Measurements from ENCODE around the gene PSMA7.
A peak's percentile ranks its signal among the peaks of the same experiment; 100 is the strongest.
"Not testable (repeated sequence)": the region's sequence is repeated elsewhere in the genome, so short reads cannot be mapped to it uniquely, and the experiment has no call there.

The PSMA7 gene

DNA sequence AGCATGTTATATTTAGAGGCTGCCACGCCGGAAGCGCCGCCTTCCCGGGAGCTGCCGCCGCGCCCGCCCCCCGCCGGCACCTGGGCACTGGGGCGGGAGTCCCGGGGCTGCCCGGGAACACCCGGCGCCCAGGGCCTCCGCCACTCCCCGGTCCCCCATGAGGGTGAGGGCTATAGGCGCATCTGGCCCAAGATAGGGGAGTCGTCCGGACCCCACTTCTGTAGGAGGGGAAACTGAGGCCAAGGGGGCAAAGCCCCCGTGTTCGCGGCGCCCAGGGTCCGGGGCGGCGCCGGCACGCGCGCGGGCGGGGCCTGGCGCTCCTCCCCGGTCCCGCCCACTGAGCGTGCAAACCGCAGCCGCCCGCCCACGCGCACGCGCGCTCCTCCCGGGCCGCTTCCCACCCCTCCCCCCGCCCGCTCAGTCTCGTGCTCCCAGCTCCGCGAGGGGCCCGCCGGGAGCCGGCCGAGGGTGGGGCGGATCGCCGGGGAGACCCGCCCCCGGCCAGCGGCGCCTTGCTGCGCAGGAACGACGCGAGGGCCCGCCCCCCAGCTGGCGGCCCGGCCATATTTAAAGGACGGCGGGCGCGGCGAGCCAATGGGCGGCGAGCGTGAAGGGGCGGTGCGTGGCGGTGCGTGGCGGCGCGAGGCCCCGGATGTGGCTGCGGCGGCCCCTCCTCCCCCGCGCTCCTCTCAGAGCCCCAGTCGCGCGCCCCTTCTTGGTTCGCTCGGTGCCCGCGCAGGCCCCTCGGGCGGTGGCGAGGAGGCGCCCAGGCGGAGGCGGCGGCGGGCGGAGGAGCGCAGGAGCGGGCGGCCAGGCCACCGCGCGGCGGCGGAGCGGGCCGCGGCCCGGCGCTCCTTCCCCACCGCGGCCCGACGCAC lies 21.2 kb downstream of the PSMA7 start, which contains the start of gene LSM14B:
TSS of gene LSM14B (plus strand) at position 700 of the 878 bp plus-strand sequence. CDS start 192 bp downstream, outside the sequence.
- DNase-seq (ENCODE audit: insufficient read length, low spot score) (peak; percentile 100), FAIRE-seq (peak; percentile 99)

DNA sequence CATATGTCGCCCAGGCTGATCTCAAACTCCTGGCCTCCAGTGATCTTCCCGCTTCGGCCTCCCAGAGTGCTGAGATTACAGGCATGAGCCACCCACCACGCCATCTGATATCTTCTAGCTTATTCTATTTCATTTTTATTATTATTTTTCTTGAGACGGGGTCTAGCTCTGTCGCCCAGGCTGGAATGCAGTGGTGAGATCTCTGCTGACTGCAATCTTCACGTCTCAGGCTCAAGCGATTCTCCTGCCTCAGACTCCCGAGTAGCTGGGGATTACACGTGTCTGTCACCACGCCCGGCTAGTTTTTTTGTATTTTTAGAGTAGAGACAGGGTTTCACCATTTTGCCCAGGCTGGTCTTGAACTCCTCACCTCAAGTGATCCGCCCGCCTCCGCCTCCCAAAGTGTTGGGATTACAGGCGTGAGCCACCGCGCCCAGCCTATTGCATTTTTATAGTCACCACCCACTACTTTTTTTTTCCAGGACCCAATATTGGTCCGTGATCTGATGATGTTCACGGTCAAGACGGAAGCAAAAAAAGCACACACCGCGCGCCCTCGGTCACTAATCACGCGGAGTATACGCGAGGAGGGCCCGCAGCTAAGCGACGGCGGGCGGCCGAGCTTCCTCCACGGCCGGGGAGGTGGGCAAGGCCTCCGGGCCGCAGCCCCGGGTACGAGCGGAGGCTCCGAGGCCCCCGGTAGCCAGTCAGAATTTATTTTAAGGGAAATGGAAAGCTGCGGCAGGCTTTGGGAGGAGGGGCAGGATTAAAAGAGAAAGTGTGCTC lies 22.0 kb downstream of the PSMA7 start:
- DNase-seq (ENCODE audit: insufficient read length, low spot score) (no peak), FAIRE-seq (peak; percentile 33)

DNA sequence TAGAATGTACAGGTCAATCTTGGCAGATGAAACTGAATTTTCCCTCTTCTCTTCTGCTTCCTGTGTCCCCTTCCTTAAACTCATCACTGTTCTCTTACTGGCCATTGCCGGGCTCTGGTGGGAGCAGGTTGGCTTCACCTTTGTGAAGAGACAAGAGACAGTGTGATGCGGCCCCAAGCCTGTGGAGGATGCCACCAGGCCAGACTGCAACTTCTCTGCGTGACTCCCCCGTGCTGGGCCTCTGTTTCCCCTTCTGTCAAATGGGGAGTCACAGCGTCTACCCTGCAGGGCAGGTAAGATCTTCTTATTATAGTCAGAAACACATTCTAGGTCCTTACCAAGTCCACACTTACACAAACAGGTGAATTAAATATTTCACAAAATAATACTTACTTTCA lies 22.8 kb downstream of the PSMA7 start:
- FAIRE-seq (no peak), DNase-seq (ENCODE audit: insufficient read length, low spot score) (no peak)

DNA sequence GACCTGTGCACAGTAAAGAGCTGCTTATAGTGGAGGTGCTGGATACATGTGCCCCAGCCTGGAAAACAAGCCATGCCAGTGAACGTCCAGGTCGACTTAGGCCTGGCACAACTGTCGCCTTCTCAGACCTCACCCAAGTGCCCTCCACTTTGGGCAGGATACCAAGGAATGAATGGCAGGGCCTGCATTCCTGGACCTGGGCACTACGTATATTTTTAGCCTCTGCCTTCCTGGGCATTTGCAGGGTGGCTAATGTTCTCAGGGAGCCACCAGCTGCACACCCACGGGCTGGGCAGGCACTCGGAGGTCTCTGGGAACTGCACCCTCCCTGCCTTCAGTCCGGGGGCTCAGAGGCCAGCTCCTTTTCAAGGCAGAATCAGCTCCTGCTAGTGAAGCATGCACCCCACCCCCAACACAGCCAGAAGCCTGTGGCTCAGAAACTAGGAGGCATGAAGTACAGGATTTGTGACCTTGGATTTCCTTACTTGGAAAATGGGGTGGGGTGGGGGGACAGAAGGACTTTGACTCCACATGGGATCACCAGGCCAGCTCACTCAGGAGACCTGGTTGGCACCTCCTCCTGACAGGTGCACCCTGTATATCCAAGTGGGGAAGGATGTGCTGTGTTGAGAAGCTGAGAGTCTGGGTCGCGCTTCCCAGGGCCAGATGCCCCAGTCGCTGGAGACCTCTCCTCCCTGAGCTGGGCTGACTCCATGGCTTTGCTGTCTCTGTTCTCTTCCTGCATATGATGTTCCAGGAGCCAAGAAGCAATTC lies 23.4 kb downstream of the PSMA7 start:
- DNase-seq (ENCODE audit: insufficient read length, low spot score) (no peak), FAIRE-seq (peak; percentile 38)

DNA sequence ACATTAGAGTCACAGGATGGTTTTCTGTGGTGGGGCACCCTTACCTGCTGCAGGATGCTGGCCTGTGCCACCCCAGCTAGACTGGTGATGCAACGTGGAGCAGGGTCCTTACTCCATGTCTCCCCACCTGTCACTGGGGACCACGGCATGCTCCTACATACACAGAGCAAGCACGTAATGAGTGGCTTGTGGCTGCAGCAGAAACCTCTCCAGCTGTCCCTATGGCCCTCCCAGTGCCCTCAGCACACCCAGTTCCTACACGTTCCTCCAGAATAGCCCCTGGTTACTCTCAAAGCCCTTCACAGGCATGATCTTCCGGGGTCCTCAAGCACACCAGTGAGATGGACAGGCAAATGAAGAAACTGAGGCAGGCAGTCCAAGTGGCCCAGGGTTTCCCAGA lies 24.1 kb downstream of the PSMA7 start:
- DNase-seq (ENCODE audit: insufficient read length, low spot score): no peak
- no peak for FAIRE-seq

DNA sequence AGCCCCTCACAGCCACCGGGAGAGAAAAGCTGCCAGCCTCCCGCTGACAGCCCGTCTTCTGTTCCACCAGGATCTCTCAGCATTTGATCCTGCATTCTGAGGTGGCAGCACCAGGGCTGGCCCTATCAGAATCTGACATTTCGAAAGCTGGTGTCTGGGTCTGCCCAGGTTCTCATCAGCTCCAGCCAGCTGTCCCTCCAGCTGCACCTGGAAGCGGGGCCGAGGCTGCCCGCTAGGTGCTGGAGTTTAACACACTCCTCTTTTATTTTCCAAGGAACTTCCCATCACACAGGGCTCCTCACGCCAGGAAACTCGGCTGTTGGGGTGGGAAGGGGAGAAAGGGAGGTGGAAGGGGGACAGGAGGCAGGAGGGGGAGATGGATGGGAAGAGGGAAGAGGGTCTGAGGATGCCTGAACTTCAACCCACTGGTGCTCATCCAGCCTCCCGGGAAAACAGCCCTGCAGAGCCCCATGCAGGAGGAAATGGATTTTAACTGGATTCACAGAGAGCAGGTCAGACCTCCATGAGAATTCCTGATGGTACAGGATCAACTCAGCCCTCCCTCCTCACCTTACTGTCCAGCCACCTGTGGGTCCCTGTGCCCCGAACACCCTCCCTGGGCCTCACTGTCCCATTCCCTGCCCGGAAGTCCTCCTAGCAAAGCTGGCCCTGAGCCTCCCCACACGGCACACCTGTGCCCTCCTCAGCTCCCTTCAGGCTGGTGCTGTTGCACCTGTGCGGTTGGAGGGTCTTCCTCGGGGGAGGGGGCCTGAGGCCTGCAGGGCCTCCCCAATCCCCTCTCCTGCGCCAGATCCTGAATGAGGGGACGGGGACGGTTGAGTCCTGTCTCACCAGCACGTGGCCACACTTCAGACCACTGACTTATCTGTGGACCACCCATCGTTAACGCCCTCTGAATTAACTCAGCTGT lies 24.8 kb downstream of the PSMA7 start:
- no peak for DNase-seq (ENCODE audit: insufficient read length, low spot score)
- peak; percentile 4 for FAIRE-seq

DNA sequence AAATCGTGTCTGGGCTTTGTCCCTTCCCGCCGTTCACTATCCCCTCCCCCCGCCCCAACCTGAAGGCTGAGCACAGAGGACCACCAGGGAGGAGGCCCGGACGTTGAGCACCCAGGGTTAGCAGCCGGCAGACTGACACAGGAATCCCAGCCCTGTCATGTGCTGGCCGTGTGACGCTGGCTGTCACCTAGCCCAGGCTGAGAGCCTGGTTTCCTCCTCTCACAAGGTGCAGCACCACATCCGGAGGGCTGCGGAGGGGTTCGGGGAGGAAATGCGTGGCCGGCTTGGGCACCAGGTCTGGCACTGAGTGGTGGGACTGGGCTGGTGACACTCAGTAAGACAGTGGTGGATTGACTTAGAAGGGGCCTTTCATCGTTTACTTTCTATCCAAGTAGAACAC lies 25.5 kb downstream of the PSMA7 start:
- FAIRE-seq (no peak), DNase-seq (ENCODE audit: insufficient read length, low spot score) (no peak)

DNA sequence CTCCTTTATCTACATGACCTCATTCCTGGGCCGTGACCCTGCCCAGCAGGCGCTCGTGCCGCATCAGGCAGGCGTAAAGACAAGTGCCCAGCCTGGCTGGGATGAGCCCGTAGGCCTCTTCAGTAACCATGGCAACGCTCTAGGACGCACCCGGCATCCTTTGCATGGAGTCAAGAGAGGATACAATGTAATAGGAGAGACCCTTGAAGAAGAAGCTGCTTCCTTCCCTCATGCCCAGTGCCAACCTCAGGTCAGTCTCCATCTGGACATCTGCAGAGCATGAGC lies 25.9 kb downstream of the PSMA7 start:
- DNase-seq (ENCODE audit: insufficient read length, low spot score): no peak
- no peak for FAIRE-seq

DNA sequence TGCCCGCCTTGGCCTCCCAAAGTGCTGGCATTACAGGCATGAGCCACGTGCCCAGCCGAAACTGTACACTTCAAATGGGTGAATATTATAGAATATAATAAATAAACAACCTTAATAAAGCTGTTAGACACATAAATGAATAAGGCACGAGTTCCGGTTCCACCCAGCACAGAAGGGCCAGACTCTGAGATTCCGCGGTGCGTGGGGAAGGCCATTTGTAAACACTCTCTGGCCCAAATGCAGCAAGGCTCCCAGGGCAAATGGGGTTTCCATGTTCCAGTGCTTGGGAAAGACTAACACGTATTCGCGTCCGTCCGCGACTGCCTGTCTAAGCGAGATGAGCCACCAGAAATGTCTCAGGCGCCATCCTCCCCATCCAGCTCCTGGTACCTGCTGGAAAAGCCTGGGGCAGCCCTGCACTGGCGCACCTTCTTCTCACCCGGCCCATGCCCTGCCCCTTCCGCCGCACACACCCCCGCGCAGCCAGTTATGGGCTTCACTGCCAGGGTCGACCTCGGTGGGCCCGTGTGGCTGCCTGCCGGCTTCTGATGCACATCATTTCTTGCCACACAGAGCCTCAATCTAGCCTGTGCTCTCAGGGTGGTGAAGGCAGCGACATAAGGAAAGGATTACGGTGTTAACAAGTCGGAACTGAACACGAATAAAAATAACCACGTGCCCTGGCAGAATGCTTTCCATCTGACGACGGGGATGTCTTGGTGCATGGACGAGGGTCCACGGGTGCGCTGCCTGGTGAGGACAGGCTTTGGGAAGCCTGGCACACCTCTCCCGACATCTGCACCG lies 26.4 kb downstream of the PSMA7 start:
- DNase-seq (ENCODE audit: insufficient read length, low spot score) (no peak), FAIRE-seq (no peak)

DNA sequence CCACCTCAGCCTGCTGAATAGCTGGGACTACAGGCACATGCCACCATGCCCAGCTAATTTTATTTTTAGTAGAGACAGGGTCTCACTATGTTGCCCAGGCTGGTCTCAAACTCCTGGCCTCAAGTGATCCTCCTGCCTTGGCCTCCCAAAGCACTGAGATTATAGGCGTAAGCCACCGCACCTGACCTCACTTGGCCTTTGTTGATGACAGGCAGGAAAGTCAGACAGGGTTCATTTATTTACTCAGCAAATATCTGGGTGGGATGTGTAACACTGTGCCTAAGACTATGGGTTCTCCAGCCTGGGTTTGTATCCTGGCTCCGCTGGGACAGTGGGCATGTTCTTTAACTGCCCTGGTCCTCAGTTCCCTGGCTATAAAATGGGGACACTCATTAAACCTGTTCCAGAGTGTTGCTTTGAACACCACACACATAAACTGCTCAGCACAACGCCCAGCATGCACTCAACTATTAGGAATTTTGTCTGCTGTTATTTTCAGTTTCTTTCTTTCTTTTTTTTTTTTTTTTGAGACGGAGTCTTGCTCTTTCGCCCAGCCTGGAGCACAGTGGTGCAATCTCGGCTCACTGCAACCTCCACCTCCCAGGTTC lies 27.3 kb downstream of the PSMA7 start:
- FAIRE-seq; DNase-seq (ENCODE audit: insufficient read length, low spot score): not testable (repeated sequence)

DNA sequence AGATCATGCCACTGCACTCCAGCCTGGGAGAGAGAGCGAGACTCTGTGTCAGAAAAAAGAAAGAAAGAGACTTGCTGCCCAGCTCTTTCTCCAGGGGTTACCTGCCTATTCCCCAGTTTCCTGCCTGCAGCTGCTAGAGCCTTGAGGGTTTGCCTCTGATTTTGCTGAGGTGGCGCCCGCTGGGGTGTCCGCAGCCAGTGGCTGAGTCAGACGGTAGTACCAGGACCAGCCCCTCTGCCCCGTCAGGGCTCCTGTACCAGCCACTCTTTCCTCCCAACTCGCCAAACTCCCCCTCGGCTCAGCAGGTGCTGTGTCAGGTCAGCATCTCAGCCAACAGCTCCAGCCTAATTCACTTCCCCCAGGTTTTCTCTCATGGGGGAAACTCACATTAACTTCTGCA lies 28.3 kb downstream of the PSMA7 start:
- no peak for FAIRE-seq
- no peak for DNase-seq (ENCODE audit: insufficient read length, low spot score)

DNA sequence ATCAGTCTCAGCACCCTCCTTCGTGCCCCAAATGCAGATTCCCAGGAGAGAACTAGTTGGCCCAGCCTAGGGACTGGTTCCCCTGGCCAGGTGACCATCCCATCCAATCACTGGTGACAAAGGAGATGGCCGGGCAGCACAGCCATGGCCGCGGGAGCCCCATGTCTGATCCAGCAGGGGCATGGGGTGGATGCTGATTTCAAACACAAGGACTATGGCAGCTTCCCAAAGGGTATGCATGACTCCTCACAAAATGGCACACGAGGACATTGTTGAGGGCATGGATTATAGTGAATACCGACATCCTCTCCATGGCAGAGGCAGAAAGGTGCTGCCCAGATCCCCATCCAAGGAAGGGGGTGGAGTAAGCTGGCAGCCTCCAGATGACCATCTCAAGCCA lies 30.8 kb downstream of the PSMA7 start:
- DNase-seq (ENCODE audit: insufficient read length, low spot score): no peak
- no peak for FAIRE-seq

DNA sequence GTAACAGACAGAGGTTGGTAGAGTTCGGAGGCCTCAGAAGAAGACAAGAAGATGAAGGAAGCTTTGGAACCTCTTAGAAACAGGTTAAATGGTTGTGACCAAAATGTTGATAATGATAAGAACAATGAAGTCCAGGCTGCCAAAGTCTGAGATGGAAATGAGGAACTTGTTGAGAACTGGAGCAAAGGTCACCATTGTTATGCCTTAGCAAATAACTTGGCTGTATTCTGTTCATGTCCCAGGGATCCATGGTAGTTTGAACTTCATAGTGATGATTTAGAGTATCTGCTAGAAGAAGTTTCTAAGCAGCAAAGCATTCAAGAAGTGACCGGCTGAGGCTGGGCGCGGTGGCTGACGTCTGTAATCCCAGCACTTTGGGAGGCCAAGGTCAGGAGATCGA lies 32.0 kb downstream of the PSMA7 start:
- DNase-seq (ENCODE audit: insufficient read length, low spot score): no peak
- FAIRE-seq: peak; percentile 62

DNA sequence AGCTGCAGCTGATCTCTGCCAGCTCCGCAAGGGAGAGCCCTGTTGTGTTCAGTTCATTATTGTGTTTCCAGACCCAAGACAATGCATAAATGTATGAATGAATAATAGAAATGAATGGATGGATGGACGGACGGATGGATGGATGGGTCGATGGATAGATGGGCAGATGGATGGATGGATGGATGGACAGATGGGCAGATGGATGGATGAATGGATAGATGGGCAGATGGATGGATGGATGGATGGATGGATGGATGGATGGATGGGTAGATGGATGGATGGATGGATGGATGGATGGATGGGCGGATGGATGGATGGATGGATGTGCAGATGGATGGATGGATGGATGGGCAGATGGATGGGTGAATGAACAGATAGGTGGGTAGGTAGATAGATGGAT lies 37.6 kb downstream of the PSMA7 start:
- FAIRE-seq (peak; percentile 98), DNase-seq (ENCODE audit: insufficient read length, low spot score) (no peak)

DNA sequence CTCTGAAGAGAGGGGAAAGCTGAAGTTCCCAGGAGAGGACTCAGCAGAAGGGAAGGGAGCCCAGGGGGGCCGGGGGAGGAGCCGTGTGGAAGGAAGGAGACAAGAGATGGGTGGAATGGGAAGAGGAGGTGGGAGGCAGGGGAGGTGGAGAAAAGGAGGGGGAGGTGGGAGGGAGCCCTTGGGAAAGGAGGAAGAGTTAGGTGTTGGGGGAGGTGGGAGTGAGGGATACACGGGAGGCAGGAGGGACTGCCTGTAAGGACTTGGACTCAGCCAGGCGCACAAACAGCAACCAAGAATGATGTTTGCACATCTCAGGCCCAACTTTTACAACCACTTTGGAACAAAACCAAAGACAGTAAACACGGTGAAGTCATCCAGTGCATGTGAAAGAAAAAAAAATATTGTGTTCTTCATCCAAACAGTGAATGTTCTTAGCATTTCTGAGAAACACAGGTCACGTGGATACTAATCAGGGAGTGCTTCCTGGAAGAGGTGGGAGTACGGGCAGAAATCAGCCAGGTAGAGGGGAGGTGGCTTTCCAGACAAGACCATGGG lies 38.3 kb downstream of the PSMA7 start:
- DNase-seq (ENCODE audit: insufficient read length, low spot score): no peak
- FAIRE-seq: no peak

DNA sequence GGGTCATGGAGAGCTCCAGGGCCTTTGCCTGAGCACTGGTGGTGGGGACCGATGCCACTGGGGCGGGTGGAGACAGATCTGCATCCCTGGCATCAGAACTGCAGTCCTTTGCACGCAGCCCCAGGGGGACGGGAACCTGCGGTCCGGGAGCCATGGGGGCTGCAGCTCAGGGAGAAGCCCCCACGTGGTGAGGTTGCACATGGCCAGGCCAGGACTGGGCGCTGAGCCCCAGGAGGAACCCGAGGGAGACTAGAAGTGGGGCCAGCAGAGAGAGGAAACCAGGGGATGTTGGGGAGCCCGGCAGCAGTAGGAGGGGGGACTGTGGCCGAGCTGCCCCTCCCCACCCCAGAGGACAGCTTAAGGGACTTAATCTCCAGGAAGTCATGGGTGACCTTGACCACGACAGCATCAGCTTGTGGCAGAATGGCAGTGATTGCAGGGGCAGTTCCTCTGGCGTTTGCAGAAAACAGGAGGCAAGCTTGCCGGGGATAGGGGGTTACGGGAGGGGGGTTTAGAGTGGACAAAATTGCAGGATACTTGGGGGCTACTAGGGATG lies 38.9 kb downstream of the PSMA7 start:
- DNase-seq (ENCODE audit: insufficient read length, low spot score): no peak
- peak; percentile 78 for FAIRE-seq

DNA sequence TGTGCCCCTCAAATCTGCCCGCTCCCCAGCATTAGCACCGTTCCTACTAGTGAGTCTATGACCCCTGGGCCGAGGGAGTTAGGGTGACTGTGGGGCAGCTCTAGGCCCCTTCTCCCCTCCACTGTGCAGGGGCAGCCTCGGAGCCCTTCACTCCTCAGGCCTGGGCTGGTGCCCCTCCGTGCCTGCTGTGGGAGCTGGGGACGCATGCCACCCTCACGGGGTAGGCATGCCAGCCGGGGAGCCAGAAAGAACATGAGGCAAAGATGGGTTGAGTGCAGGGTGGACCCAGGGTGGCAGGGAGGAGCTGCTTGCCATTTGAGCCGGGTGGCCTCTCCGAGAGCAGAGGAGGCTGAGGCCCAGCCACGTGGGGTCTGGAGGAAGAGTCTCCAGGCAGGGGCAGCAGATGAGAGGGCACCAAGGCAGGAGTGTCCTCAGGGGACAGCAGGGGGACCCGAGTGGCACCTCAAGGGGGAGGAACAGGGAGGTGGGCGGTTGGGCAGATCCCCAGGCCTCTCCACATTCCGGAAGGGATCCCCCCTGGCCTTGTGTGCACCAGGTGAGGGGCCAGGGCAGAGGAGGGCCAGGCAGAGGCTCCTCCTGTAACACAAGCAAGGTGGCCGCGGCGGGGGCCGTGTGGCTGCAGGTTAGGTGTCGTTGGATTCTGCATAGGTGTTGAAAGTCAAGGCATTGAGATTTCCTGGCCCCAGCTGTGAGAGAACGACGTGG lies 39.5 kb downstream of the PSMA7 start:
- FAIRE-seq (no peak), DNase-seq (ENCODE audit: insufficient read length, low spot score) (no peak)

DNA sequence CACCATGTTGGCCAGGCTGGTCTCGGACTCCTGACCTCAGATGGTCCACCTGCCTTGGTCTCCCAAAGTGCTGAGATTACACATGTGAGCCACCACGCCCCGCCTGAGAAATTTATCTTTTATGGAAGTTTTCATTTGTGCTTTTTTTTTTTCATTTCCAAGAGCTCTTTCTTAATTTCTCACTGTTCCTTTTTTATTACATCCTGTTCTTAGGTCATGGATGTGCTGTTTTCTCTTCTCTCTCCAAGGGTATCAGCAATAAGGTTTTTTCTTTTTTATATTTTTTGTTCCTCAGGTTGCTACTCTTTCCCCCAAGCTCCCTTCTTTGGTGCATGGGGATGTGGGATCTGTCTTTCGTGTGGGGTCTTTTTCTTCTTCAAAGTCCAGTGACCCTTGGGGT lies 42.1 kb downstream of the PSMA7 start:
- DNase-seq (ENCODE audit: insufficient read length, low spot score) (no peak), FAIRE-seq (no peak)
